OCI-LY7 (cell line): Measurements from ENCODE around the gene PCDHGA7. TPM values are rescaled to one million over a fixed set of nuclear protein-coding genes. Genes with fewer than 3 reads are reported as not detected.

Experiments used
- BruUV-seq: library from RNA; stranded (reverse); fragments of 400-500 nt; replicated peaks from 2 replicates; lab custom pipeline; 2021; lab: Mats Ljungman, UMichigan
- CTCF ChIA-PET: fragments of 300-600 bp; sonication (Branson Sonifier 250); formaldehyde crosslinking; loops from one replicate; lab custom pipeline; 2022; ENCODE audit warnings: antibody characterized with exemption; ENCODE audit not compliant: unreplicated experiment; lab: Charles Lee
- POLR2A ChIA-PET: fragments of 300-600 bp; sonication (Branson Sonifier 250); formaldehyde crosslinking; loops from one replicate; lab custom pipeline; 2022; ENCODE audit warnings: antibody characterized with exemption; lab: Charles Lee
- DNase-seq: peaks from one replicate; pipeline ENCODE4 v3.0.0-alpha.2; 2015; ENCODE audit warnings: low spot score
- H2AFZ ChIP-seq: fragments of 200-600 bp; sonication (generic), shearing (Covaris generic); 2 replicates; pipeline ENCODE4 v1.6.1; 2014; ENCODE audit warnings: mild to moderate bottlenecking, antibody characterized with exemption, low read length, moderate library complexity
- H3K27ac ChIP-seq: fragments of 200-600 bp; sonication (generic); 2 replicates; pipeline ENCODE4 v1.5.1; 2014; ENCODE audit warnings: mixed run types, low read depth, mild to moderate bottlenecking, moderate library complexity, low read length, inconsistent platforms; ENCODE audit not compliant: poor library complexity, severe bottlenecking
- H3K36me3 ChIP-seq: fragments of 200-600 bp; sonication (generic); 2 replicates; pipeline ENCODE4 v1.6.1; 2014; ENCODE audit warnings: mild to moderate bottlenecking, antibody characterized with exemption, low read length, moderate library complexity, mixed read lengths; ENCODE audit not compliant: insufficient read depth
- H3K4me1 ChIP-seq: fragments of 200-600 bp; sonication (generic); 2 replicates; pipeline ENCODE4 v1.5.1; 2014; ENCODE audit warnings: mild to moderate bottlenecking, low read length; ENCODE audit not compliant: insufficient read depth, poor library complexity, severe bottlenecking
- H3K4me2 ChIP-seq: fragments of 200-600 bp; sonication (generic); 2 replicates; pipeline ENCODE4 v1.6.1; 2014; ENCODE audit warnings: mild to moderate bottlenecking, low read length
- H3K4me3 ChIP-seq: fragments of 200-600 bp; sonication (generic); 2 replicates; pipeline ENCODE4 v1.5.1; 2014; ENCODE audit warnings: mild to moderate bottlenecking, low read depth, low read length; ENCODE audit not compliant: poor library complexity, severe bottlenecking
- H3K79me2 ChIP-seq: fragments of 200-600 bp; sonication (generic); 2 replicates; pipeline ENCODE4 v1.6.1; 2016; ENCODE audit warnings: low read depth, mild to moderate bottlenecking, low read length, moderate library complexity, mixed read lengths; ENCODE audit not compliant: insufficient read depth
- H3K9me2 ChIP-seq: fragments of 200-600 bp; sonication (generic); 2 replicates; pipeline ENCODE4 v1.6.1; 2016; ENCODE audit warnings: mild to moderate bottlenecking, low read length, mixed read lengths; ENCODE audit not compliant: insufficient read depth
- H3K9me3 ChIP-seq: fragments of 200-600 bp; sonication (generic); 2 replicates; pipeline ENCODE4 v1.6.1; 2014; ENCODE audit warnings: mild to moderate bottlenecking, mixed run types, low read length, mixed read lengths
- H4K20me1 ChIP-seq: fragments of 200-600 bp; sonication (generic); 2 replicates; pipeline ENCODE4 v1.6.1; 2014; ENCODE audit warnings: mild to moderate bottlenecking, antibody characterized with exemption, low read length, moderate library complexity, mixed read lengths; ENCODE audit not compliant: insufficient read depth
- CTCF ChIP-seq: fragments of 200-600 bp; sonication (generic); conservative IDR thresholded peaks from 2 replicates; pipeline ENCODE4 v1.5.1; 2014; ENCODE audit warnings: mild to moderate bottlenecking, antibody characterized with exemption, low read length, moderate library complexity, mixed read lengths
- EZH2phosphoT487 ChIP-seq: fragments of 200-600 bp; sonication (generic); IDR thresholded peaks from 2 replicates; pipeline ENCODE4 v1.6.1; 2018; ENCODE audit warnings: low read depth, borderline replicate concordance, mild to moderate bottlenecking, mixed run types, antibody characterized with exemption, low read length, moderate library complexity, mixed read lengths
- intact Hi-C: fragments of 100-400 bp; cut with micrococcal nuclease; formaldehyde crosslinking; loops from one replicate; pipeline ENCODE4 v1.10.0; 2022; ENCODE audit not compliant: unreplicated experiment
- total RNA-seq, 2 experiments: library from RNA; depleted of rRNA in 1 of 2; stranded (reverse); fragments of >200 nt in 1 of 2; shearing (Covaris generic) in 1 of 2; gene quantifications; 2 replicates each; pipeline ENCODE4 v1.2.3, GENCODE V29; 2014 to 2022

PCDHGA7 gene
- total RNA-seq, 2 experiments from 2014 or later: 5.6 to 6.4 TPM

GRCh38 chr5:141422742-141423291, 40.3 kb downstream of the PCDHGA7 start:
- Histone ChIP-seq H3K4me2 (no peak overlapping the region), H3K9me3 (no peaks in the 10 kb centered on the region), H4K20me1 (no peaks in the 10 kb centered on the region), H2AFZ (no peak overlapping the region), H3K9me2 (no peaks in the 10 kb centered on the region), H3K4me1 (peaks cover 7% of the 10 kb centered on the region), H3K36me3 (no peaks in the 10 kb centered on the region), H3K27ac (no peak overlapping the region), H3K4me3 (no peak overlapping the region), H3K79me2 (no peaks in the 10 kb centered on the region)
- TF ChIP-seq EZH2phosphoT487: no peak
- TF ChIP-seq CTCF: no peak
- intact Hi-C loops: no loop called here
- no TSS peak for BruUV-seq
- CTCF ChIA-PET: no interaction called here
- POLR2A ChIA-PET: interaction anchor here (0.6 to 0.7 kb wide), 3 partner anchors 53 to 81 kb away, joined by 3 read pairs; no protein-coding TSS in a partner anchor
- DNase-seq: no peak

GRCh38 chr5:141427783-141428426, 45.4 kb downstream of the PCDHGA7 start:
- POLR2A ChIA-PET: interaction anchor here (0.6 to 0.7 kb wide), 3 partner anchors 18 to 140 kb away, joined by 3 to 4 read pairs (median 4); no protein-coding TSS in a partner anchor
- H3K9me3 ChIP-seq: no peaks in the 10 kb centered on the region
- no peaks in the 10 kb centered on the region for H3K36me3 ChIP-seq
- H3K27ac ChIP-seq: no peak overlapping the region
- CTCF ChIA-PET: interaction anchor here (1.7 kb wide), 1 partner anchor 136 kb away, joined by 3 read pairs; no protein-coding TSS in a partner anchor
- TF ChIP-seq CTCF (no peak), EZH2phosphoT487 (no peak)
- no peak for DNase-seq
- H3K79me2 ChIP-seq: no peaks in the 10 kb centered on the region
- H4K20me1 ChIP-seq: no peaks in the 10 kb centered on the region
- no peak overlapping the region for H2AFZ ChIP-seq
- no peaks in the 10 kb centered on the region for H3K4me1 ChIP-seq
- no peaks in the 10 kb centered on the region for H3K9me2 ChIP-seq
- no TSS peak for BruUV-seq
- no peak overlapping the region for H3K4me3 ChIP-seq
- H3K4me2 ChIP-seq: no peak overlapping the region
- intact Hi-C loops: no loop called here
